Measurements from ENCODE around the gene PTER.

Gene PTER

DNA sequence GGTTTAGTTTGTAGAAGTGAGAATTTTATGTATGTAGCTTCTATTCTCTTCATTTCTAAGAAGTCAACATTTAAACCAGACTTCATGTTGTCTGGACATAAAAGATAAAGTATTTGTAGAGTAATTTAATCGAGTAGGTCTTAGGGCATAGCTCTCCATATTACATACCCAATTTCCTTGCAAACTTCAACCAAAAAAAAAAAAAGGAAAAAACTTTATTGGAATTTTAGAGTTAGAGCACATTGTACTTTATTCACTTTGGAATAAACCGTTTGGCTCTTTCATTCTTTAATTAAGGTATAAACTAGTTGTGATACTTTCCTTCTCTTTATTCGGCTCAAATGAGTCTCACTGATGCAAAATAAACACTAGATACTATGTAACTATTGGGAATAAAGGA, 36.0 kb downstream of the PTER start:
- DNase-seq: no peak

GRCh38 chr10:16477757-16478156, 40.9 kb downstream of the PTER start:
- DNase-seq: no peak

DNA sequence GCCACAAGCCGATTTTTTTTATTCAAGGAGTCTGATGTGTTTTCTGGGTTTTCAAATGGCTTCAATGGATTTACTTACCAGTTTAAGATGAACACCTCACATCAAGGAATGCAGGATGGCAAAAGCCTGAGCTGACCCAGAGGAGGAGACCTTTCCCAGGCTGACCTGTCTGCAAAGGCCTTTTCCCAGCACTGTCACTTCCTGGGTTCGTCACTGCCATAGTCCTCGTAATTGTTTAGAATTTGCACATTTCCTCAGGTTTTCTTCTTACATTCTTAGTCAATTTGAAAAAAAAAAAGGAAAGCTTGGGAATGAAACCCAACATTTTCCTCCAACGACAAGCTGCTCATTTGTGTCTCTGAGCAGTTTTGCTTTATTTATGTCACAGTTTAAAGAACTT, 42.0 kb downstream of the PTER start:
- no peak for DNase-seq

DNA sequence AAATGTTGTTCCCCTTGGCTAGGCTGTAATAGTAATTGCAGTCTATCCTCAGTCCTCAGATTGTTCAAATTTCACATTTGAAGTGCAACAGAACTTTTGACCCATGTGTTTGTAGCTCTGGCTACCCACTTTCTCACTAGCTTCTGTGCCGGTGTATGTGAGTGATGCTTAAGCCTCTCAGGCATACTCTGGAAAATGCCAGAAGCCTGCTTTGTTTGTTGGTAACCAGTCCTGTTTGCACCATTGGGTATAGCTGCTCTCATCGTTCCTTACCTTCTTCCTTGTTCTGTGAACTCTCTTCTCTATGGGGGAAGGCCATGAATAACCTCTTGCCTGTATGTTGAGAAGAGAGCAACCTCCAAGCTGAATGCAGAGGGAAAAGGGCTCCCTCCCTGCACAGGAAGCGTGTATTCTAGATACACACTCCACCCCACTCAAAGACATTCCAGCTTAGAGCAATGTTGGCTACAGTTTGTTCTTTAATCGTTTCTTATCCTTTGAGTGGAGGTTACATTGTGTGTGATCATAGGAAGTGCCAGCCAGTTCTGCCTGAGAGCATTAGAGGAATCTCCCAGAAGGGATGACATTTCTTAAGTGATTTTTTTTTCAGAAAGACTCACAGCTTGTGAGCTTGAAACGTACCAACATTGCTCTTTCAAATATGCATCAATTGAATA, 44.4 kb downstream of the PTER start:
- no peak for DNase-seq

DNA sequence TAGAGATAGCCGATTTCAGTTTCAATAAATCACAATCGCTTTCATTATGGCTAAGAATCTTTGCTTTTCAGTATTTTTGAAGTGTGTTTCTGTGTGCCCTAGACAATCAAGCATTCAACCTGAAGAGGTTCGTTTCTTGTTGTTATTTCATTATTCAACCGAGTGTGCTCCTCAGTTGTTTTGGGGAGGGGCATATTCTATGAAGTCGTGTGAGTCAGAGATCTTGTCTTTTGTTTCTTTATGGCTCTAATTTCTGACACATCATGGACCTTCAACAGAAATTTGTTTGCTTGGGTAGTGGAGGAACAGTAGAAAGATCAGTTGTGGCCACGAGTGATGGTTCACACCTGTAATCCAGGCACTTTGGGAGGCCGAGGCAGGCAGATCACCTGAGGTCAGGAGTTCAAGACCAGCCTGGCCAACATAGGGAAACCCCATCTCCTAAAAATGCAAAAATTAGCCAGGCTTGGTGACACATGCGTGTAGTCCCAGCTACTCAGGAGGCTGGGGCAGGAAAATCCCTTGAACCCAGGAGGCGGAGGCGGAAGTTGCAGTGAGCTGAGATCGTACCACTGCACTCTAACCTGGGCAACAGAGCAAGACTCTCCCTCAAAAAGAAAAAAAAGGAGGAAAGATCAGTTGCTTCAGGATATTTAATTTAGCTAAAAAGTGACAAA, 46.6 kb downstream of the PTER start:
- DNase-seq: no peak

DNA sequence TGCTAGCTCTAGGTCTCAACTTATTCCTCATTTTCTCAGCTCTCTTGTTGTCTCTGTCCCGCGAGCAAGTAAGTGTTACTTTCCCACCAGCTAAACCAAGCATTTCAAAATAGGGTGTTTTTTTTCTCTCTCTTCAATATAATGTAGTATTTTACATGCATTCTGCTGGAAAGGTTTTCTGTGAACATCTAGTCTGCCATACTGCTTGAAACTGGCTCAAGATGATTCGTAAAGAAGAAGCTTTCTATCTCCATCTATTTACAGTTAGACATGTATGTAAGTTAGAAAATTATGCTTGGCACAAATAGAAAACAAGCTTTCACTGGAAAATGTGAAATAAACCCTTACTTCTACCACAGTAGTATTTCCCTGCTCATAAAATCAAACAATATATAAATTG, 53.7 kb downstream of the PTER start:
- DNase-seq: no peak

GRCh38 chr10:16491933-16492332, 55.1 kb downstream of the PTER start:
- DNase-seq: no peak

DNA sequence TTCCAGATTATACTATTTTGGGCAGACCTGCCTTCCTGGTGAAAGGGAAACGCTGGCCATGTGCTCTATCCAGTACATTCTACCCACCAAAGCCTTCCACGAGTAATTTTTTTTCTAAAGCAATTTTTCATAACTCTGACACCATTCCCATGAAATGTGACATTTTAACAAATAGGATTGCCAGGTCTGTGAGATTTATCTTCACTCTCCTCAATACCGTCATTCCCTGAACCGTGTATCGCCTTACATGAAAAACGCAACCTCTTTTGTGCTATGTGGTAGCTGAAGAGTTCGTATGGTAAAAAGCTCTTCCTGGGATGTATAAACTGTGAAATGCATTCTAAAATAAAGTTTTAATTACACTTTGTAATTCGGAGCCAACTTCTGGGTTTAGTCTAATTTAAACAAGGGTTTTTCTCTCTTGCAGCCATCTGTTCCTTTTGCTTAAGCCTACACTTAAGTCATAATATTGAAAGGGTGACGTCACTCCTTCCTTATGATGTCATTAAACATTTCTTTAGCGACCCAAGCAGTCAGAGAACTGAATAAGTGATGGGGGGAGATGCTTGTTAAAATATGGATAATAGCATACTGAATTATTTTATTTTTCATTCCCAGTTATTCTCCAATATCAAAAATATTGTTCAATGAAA, 57.2 kb downstream of the PTER start:
- no peak for DNase-seq

- no peak for DNase-seq
Observed at GRCh38 chr10:16497911-16498310, 61.1 kb downstream of the PTER start.

DNA sequence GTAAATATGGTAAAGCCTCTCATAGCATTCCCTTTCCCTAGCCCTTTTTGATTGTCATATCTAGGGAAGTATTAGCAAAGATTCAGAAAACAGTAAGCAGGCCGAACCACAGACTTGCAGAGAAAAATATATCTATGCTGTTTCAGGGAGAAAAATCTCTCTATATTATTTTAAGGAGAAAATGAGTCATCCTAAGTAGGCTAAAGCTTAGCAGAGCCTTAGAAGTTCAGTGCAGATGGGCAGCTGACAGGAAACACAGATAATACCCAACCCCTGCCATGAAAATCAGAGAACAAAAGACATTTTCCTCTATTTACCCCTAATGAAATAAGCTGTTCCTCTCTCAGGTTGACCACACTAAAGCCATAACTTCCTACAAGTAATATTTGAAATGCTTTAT, 68.4 kb downstream of the PTER start:
- no peak for DNase-seq

GRCh38 chr10:16509996-16510395, 73.2 kb downstream of the PTER start:
- no peak for DNase-seq

- DNase-seq: no peak
Observed at GRCh38 chr10:16510843-16511242, 74.0 kb downstream of the PTER start.

GRCh38 chr10:16518822-16519221, 82.0 kb downstream of the PTER start:
- no peak for DNase-seq

- no peak for DNase-seq
Observed at GRCh38 chr10:16519250-16519907, 82.6 kb downstream of the PTER start.

GRCh38 chr10:16519908-16520861, 83.4 kb downstream of the PTER start:
- DNase-seq: peak in 1 of 2 experiments; percentile 8

DNA sequence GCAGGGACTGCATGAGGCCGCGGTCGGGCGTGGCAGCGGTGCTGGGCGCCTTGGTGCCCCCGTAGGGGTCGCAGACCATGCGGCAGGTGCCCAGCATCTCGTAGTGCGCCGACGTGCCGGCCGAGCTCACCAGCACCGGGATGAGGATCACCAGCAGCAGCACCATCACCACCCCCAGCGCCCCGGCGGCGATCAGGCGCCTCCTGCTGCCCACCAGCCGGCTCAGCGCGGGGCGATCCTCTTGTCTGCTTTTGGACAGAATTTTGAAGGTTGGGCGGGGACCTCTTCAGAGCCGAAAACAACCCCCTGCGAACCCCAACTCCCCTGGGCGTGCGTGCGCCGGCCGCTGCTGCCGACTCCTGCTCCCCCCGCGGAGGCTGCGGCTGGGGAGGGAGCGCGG, 84.1 kb downstream of the PTER start:
- peak in 1 of 2 experiments; percentile 25 for DNase-seq

- peak in 1 of 2 experiments; percentile 12 for DNase-seq
Observed at GRCh38 chr10:16521311-16522016, 84.7 kb downstream of the PTER start, which contains the start of gene C1QL3. Gene C1QL3 (minus strand): TSS chr10:16521879. CDS start chr10:16521065, 814 bp downstream.

GRCh38 chr10:16527452-16527851, 90.6 kb downstream of the PTER start:
- DNase-seq: no peak

GRCh38 chr10:16529853-16530252, 93.0 kb downstream of the PTER start:
- no peak for DNase-seq

DNA sequence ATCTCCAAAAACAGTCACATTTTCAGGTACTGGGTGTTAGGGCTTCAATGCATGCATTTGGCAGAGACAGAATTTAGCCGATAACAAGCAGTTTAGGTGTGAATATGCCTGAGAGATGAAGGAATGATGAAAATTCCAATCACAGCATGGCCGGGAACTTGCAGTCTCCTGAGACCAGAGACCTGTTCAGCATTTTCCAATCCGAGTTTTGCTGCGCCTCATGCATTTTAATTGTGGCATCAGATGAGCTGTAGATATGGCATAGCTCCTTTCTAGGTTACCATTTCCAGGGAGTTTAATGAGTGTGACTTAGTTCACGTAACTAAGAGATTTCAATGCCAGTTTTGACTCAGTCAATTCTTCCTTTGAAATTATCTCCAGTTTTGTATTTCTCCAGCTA, 99.3 kb downstream of the PTER start:
- no peak for DNase-seq

DNA sequence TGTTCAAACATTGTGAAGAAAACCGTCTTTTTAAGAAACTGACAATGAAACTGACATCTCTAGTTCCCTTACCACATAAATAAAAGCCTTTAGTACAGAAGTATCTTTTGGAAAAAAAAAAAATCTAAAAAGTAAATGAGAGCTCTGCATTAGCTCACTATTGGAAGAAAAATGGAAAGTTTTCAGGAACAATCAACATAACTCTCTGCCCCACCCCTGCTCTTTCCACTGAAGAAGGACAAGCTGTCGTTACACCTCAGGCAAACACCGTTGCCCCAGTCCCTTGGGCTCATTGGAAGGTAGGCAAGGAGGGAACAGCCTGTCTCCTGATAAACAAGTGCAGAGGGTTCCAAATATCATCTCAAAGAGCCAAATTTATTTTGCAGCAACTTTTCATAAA, 107.3 kb downstream of the PTER start:
- no peak for DNase-seq

DNA sequence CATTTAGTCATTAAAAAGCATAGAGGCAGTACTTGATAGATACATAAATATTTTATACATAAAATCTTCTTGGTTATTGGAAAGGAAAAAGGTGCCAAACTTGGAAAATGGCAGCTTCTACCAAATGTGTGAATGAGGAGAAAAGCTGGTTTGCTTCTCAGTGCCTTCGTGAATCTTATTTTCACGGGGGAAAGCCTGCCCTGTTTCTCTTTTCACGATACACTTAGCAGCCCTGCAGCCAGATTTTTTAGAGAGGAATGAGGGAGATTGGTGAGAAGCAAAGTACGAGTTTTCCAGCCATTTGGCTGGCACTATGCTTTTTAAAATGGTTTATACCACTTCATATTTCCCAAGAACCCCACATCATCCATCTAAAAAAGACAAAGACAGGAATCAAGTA, 107.8 kb downstream of the PTER start:
- no peak for DNase-seq

Measured in stimulated activated CD4-positive, alpha-beta T cell treated with anti-CD3 and anti-CD28 coated beads, Interleukin-4, amount 100 ng/mL, for 4 hours (primary cell).